Muscle of leg (tissue), 11 donors: ENCODE measurements around the gene IP6K1. TPM values are rescaled to one million over a fixed set of nuclear protein-coding genes. Genes with fewer than 3 reads are reported as not detected.

Experiments used
- DNase-seq: peaks from one replicate; pipeline ENCODE4 v3.0.0; 2013
- H3K27ac ChIP-seq: one replicate; pipeline ENCODE4 v1.5.1; 2013; ENCODE audit warnings: mild to moderate bottlenecking, low read length, control low read depth
- H3K27me3 ChIP-seq: one replicate; pipeline ENCODE4 v1.6.1; 2013; ENCODE audit warnings: low read length; ENCODE audit not compliant: control insufficient read depth, insufficient read depth
- H3K36me3 ChIP-seq: one replicate; pipeline ENCODE4 v1.6.1; 2013; ENCODE audit warnings: low read length; ENCODE audit not compliant: control insufficient read depth, insufficient read depth
- H3K4me1 ChIP-seq: one replicate; pipeline ENCODE4 v1.6.1; 2013; ENCODE audit warnings: low read length; ENCODE audit not compliant: control insufficient read depth, insufficient read depth
- H3K4me3 ChIP-seq: one replicate; pipeline ENCODE4 v1.5.1; 2013; ENCODE audit warnings: low read length, control low read depth
- H3K9me3 ChIP-seq: replicated peaks from 2 replicates; pipeline ENCODE4 v1.6.1; 2013; ENCODE audit warnings: low read depth, low read length; ENCODE audit not compliant: control insufficient read depth
- WGBS: methylation state at CpG from one replicate; pipeline ENCODE4 v1.1.5; 2013; ENCODE audit warnings: missing lambda C conversion rate; ENCODE audit not compliant: insufficient coverage; 5-methylcytosine and 5-hydroxymethylcytosine counted together
- polyA plus RNA-seq, 8 donors: library from polyadenylated mRNA; unstranded; fragments of 120-200 nt; gene quantifications; one replicate each; pipeline versions ENCODE4 v1.2.1 to v1.2.3, GENCODE V29; 2013; ENCODE audit warnings: inconsistent platforms in 1 of 8, low replicate concordance in 1 of 8; ENCODE audit not compliant: insufficient read length in 8 of 8, insufficient read depth in 1 of 8
- total RNA-seq: library from RNA; stranded (reverse); fragments of 120-200 nt; gene quantifications from one replicate; pipeline ENCODE4 v1.2.4, GENCODE V29; 2013

IP6K1 gene
- total and polyA plus RNA-seq, 9 donors = 12.6 to 27.2 (median 22.7) TPM

- DNase-seq = no peak
- Histone ChIP-seq H3K27ac (no peak overlapping the region), H3K36me3 (no peaks in the 10 kb centered on the region), H3K9me3 (no peaks in the 10 kb centered on the region), H3K4me1 (no peaks in the 10 kb centered on the region), H3K4me3 (no peak overlapping the region), H3K27me3 (peaks cover 3% of the 10 kb centered on the region)
- 73% methylated on average over 22 of the region's 24 CpGs for WGBS
These were observed 8.9 kb upstream of the IP6K1 start for GRCh38 chr3:49794926-49795905.

- Histone ChIP-seq H3K27me3 (no peaks in the 10 kb centered on the region), H3K36me3 (no peaks in the 10 kb centered on the region), H3K9me3 (no peaks in the 10 kb centered on the region), H3K4me3 (no peak overlapping the region), H3K27ac (no peak overlapping the region), H3K4me1 (no peaks in the 10 kb centered on the region)
- WGBS = 72% methylated on average over 4 of the region's 4 CpGs
- DNase-seq = no peak
These were observed 8.1 kb upstream of the IP6K1 start for GRCh38 chr3:49794431-49794830.

- Histone ChIP-seq H3K27me3 (no peaks in the 10 kb centered on the region), H3K4me1 (no peaks in the 10 kb centered on the region), H3K4me3 (no peak overlapping the region), H3K36me3 (no peaks in the 10 kb centered on the region), H3K27ac (no peak overlapping the region), H3K9me3 (no peaks in the 10 kb centered on the region)
- 92% methylated on average over 11 of the region's 13 CpGs for WGBS
- DNase-seq = no peak
These were observed 7.2 kb upstream of the IP6K1 start for GRCh38 chr3:49793486-49794085.

GRCh38 chr3:49792371-49793150 lies 6.2 kb upstream of the IP6K1 start:
- WGBS = 92% methylated on average over 9 of the region's 10 CpGs
- DNase-seq = no peak

GRCh38 chr3:49791571-49791970 lies 5.2 kb upstream of the IP6K1 start:
- Histone ChIP-seq H3K4me1 (peaks cover 7% of the 10 kb centered on the region), H3K4me3 (no peak overlapping the region), H3K27me3 (no peaks in the 10 kb centered on the region), H3K9me3 (no peaks in the 10 kb centered on the region), H3K36me3 (no peaks in the 10 kb centered on the region), H3K27ac (no peak overlapping the region)
- 74% methylated on average over 3 of the region's 4 CpGs for WGBS
- DNase-seq = no peak

More at GRCh38 chr3:49792371-49793150, 6.2 kb upstream of the IP6K1 start:
- Histone ChIP-seq H3K4me1 (no peaks in the 10 kb centered on the region), H3K36me3 (no peaks in the 10 kb centered on the region), H3K4me3 (no peak overlapping the region), H3K9me3 (no peaks in the 10 kb centered on the region), H3K27me3 (no peaks in the 10 kb centered on the region), H3K27ac (no peak overlapping the region)

- no peak for DNase-seq
- 48% methylated on average over 2 of the region's 9 CpGs for WGBS
- no peaks in the 10 kb centered on the region for H3K9me3 ChIP-seq
These were observed 4.5 kb upstream of the IP6K1 start for GRCh38 chr3:49790626-49791411.

GRCh38 chr3:49788056-49788455 lies 1.7 kb upstream of the IP6K1 start:
- peaks cover 15% of the 10 kb centered on the region for H3K4me1 ChIP-seq
- WGBS = 100% methylated on average over 2 of the region's 2 CpGs
- no peak overlapping the region for H3K4me3 ChIP-seq
- no peak for DNase-seq
- peaks cover 11% of the 10 kb centered on the region for H3K36me3 ChIP-seq
- no peaks in the 10 kb centered on the region for H3K9me3 ChIP-seq
- H3K27ac ChIP-seq = peak overlapping the region; percentile 97
- no peaks in the 10 kb centered on the region for H3K27me3 ChIP-seq

More at GRCh38 chr3:49790626-49791411, 4.5 kb upstream of the IP6K1 start:
- Histone ChIP-seq H3K4me1 (peaks cover 7% of the 10 kb centered on the region), H3K27ac (no peak overlapping the region), H3K27me3 (no peaks in the 10 kb centered on the region), H3K4me3 (no peak overlapping the region), H3K36me3 (no peaks in the 10 kb centered on the region)

GRCh38 chr3:49787536-49787935 lies 1.2 kb upstream of the IP6K1 start:
- Histone ChIP-seq H3K27ac (peak overlapping the region; percentile 97), H3K9me3 (no peaks in the 10 kb centered on the region), H3K4me3 (no peak overlapping the region), H3K4me1 (peaks cover 15% of the 10 kb centered on the region), H3K36me3 (peaks cover 12% of the 10 kb centered on the region), H3K27me3 (no peaks in the 10 kb centered on the region)
- no peak for DNase-seq
- WGBS = 71% methylated on average over 4 of the region's 5 CpGs

- H3K4me1 ChIP-seq = peaks cover 15% of the 10 kb centered on the region
- peaks cover 15% of the 10 kb centered on the region for H3K36me3 ChIP-seq
- peak overlapping the region; percentile 97 for H3K27ac ChIP-seq
- H3K4me3 ChIP-seq = no peak overlapping the region
- no peak for DNase-seq
- no peaks in the 10 kb centered on the region for H3K9me3 ChIP-seq
- no peaks in the 10 kb centered on the region for H3K27me3 ChIP-seq
- 79% methylated on average over 2 of the region's 3 CpGs for WGBS
These were observed 781 bp upstream of the IP6K1 start for GRCh38 chr3:49787182-49787464.
